Astrocyte of the cerebellum (primary cell): Measurements from ENCODE around the gene IQCK.

Experiments
- DNase-seq: peaks from one replicate; pipeline ENCODE4 v3.0.0-alpha.2; 2011; ENCODE audit warnings: low read depth
- H3K4me3 ChIP-seq: 2 replicates; pipeline ENCODE4 v1.5.1; 2011; ENCODE audit warnings: mild to moderate bottlenecking, low read depth, low read length, moderate library complexity
- in situ Hi-C: cut with HindIII; loops from 2 replicates; pipeline ENCODE4 v1.10.0; 2017; ENCODE audit warnings: low sequenced_read_pairs
- TF ChIP-seq, protein P1 (sequence below): IDR thresholded peaks from 2 replicates; pipeline ENCODE4 v1.5.1; 2012; ENCODE audit warnings: low read length, low read depth, moderate library complexity, mild to moderate bottlenecking; ENCODE audit errors: missing control alignments

IQCK gene

DNA sequence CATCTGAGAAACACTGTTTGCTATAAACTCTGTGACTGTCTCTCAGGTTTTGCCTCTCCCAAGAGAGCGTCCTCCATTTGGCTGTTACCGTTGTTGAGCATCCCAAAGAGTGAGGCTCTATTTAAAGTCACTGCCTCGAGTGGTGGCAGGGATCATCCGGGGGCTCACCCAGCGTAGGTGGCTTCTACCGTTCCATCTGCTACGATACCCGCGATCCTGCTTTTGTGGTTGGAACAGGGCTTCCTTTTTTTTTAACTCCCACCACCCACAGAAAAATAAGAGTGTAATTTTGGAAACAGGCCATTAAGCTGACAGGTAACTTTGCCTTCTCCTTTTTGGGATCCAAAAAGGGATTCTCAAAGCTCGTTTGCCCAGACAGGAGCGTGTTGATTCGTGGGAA, 36.4 kb upstream of the IQCK start:
- in situ Hi-C loops = no loop called here
- H3K4me3 ChIP-seq = no peak overlapping the region
- TF ChIP-seq, protein P1, sequence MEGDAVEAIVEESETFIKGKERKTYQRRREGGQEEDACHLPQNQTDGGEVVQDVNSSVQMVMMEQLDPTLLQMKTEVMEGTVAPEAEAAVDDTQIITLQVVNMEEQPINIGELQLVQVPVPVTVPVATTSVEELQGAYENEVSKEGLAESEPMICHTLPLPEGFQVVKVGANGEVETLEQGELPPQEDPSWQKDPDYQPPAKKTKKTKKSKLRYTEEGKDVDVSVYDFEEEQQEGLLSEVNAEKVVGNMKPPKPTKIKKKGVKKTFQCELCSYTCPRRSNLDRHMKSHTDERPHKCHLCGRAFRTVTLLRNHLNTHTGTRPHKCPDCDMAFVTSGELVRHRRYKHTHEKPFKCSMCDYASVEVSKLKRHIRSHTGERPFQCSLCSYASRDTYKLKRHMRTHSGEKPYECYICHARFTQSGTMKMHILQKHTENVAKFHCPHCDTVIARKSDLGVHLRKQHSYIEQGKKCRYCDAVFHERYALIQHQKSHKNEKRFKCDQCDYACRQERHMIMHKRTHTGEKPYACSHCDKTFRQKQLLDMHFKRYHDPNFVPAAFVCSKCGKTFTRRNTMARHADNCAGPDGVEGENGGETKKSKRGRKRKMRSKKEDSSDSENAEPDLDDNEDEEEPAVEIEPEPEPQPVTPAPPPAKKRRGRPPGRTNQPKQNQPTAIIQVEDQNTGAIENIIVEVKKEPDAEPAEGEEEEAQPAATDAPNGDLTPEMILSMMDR = no peak
- no peak for DNase-seq

GRCh38 chr16:19683453-19684236, 34.4 kb upstream of the IQCK start:
- H3K4me3 ChIP-seq = no peak overlapping the region
- in situ Hi-C loops = no loop called here
- no peak for DNase-seq
- TF ChIP-seq, protein P1 = no peak

DNA sequence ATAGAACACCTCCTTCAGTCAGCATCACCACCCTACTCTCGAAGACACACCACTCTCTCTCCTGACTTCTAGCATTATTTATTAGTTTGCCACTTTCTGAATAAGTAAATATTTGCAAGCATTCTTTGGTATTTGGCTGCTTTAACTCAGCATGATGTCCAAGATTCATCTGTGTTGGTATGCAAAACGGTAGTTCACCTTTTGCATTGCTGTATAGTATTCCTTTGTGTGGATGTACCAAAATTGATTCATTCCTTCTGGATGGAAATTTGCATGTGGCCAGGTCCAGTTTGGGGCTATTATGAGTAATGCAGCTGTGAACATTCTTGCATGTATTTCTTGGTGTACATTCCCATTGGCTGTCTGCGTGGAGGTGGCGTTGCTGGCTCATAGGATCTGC, 32.9 kb upstream of the IQCK start:
- in situ Hi-C loops = no loop called here
- DNase-seq = no peak
- H3K4me3 ChIP-seq = no peak overlapping the region
- TF ChIP-seq, protein P1 = no peak

GRCh38 chr16:19687279-19687678, 30.8 kb upstream of the IQCK start:
- TF ChIP-seq, protein P1 = no peak
- in situ Hi-C loops = no loop called here
- no peak overlapping the region for H3K4me3 ChIP-seq
- no peak for DNase-seq

DNA sequence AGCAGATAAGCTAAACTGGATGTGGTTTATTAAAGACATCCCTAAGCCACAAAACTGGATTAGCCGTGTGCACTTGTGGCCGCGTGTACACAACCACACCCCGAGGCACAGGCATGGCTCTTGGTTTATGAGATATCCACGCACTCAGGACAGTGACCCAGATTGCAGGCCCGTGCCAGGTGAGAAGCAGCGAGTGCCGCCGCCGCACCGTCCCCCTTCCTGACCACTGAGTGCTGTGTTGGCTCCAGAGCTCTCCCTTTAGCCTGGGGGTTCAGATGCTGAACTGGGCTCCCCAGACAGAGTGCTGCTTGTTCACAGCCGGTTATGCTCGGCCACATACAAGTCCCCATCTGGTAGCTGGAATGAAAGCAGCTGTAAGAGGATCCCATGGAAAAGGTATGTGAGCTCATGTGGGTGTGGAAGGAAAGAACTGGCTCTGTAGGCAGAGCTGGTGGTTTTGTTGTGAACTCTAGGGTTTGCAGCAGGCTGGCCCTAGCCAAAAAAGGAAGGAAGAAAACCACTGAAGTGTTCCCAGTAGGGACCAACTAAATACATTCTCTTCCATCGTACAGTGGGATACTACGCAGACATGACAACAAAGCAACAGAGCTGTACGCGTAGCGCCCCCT, 29.6 kb upstream of the IQCK start:
- in situ Hi-C loops = no loop called here
- TF ChIP-seq, protein P1 = no peak
- no peak overlapping the region for H3K4me3 ChIP-seq
- DNase-seq = no peak

GRCh38 chr16:19689342-19689741, 28.7 kb upstream of the IQCK start:
- TF ChIP-seq, protein P1 = no peak
- DNase-seq = no peak
- in situ Hi-C loops = no loop called here
- no peak overlapping the region for H3K4me3 ChIP-seq
